PFSK-1 (cell line): ENCODE data around the gene EOLA1.

Experiments
- FOXP2 ChIP-seq: optimal IDR thresholded peaks from 2 replicates; pipeline ENCODE3; 2011; ENCODE audit warnings: borderline replicate concordance, control low read depth, inconsistent platforms; ENCODE audit not compliant: insufficient read depth; ENCODE audit errors: extremely low read length, extremely low read depth
- POLR2AphosphoS5 ChIP-seq: IDR thresholded peaks from 2 replicates; pipeline ENCODE4 v1.6.1; 2012; ENCODE audit warnings: low read depth, mild to moderate bottlenecking, control low read depth, low read length, moderate library complexity
- REST ChIP-seq, 2 experiments: IDR thresholded peaks; 2 replicates each; pipeline versions ENCODE4 v1.6.1 to v1.8.0; 2011 to 2012; ENCODE audit warnings: low read depth in 2 of 2, low read length in 2 of 2, control low read depth in 1 of 2, inconsistent platforms in 1 of 2, mild to moderate bottlenecking in 1 of 2, moderate library complexity in 1 of 2; ENCODE audit not compliant: insufficient read depth in 1 of 2
- SIN3A ChIP-seq: IDR thresholded peaks from 2 replicates; pipeline ENCODE4 v1.6.1; 2012; ENCODE audit warnings: mild to moderate bottlenecking, low read length, moderate library complexity, borderline replicate concordance; ENCODE audit not compliant: insufficient read depth
- TAF1 ChIP-seq: IDR thresholded peaks from 2 replicates; pipeline ENCODE4 v1.6.1; 2012; ENCODE audit warnings: low read length, control low read depth, borderline replicate concordance; ENCODE audit not compliant: insufficient read depth

The EOLA1 gene

DNA sequence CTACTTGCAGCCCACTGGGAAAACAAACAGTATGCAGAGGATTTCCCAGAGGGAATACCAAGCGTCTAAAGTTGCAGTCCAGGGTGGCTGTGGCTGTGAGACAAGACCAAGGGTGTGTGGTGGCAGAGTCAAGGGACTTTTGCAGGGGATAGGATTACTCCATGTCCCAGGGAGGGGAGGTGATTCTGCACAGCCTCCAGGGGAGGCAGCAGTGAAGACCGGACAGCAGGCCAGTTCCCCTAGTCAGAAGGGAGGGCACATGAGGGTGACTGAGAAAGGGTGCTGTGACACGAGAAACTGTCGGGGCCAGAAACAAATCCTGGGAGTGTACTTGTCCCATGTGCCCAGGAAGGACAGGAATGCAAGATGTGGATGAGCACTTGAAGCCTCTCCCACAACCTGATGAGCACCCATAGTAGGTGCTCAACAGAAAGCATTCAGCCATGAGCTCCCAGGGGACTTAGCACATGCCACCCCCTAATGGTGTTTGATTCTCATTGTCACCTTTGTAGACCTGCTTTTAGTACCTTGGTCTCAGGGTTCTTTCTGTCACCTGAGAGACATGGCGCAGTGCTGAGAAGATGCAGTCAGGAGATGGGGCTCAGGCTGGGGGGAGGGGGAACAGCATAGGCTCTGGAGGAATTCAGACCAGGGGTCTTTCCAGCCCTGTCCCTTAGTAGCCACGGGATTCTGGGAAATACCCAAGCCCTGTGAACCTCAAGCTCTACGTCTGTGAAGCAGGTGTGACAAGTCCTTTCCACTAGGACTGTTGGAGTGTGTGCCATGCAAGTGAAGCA is 27.0 kb downstream of the EOLA1 start:
- TF ChIP-seq TAF1 = no peak
- no peak for TF ChIP-seq SIN3A
- TF ChIP-seq REST (IDR thresholded peaks at IDR 0.05; ENCODE audit: insufficient read depth in 1 of 2, low read depth in 2 of 2, low read length in 2 of 2) = no peak
- no peak for TF ChIP-seq POLR2AphosphoS5
- TF ChIP-seq FOXP2 = no peak

DNA sequence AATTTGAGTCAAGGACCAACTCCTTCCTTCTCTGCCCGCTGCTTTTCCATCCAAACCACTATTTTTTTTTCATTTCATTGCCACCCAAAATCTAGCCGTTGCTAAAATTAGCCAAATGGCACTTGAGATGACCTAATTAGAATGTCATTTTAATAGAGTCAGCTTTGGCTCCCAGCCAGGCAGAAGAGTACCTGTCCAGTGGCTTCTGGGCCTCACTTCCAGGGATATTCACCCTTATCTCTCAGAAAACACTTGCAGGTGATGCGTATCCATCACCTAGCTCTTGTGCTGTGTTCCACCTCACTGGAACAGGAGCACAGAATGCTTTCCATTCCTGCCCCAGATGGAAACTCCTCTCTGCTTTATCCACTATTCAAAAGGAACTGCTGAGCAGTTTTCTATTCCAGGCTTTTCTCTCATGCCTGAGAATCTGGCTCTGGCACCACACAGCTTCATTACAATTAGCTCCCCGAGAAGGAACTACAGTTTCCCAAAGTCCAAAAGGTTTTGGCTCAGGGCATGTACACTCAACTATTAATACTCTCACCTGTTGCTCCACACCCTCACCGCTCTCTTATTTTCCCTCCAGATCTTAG is 28.0 kb downstream of the EOLA1 start:
- TF ChIP-seq SIN3A (no peak), POLR2AphosphoS5 (no peak), FOXP2 (no peak), TAF1 (no peak), REST (IDR thresholded peaks at IDR 0.05; ENCODE audit: insufficient read depth in 1 of 2, low read depth in 2 of 2, low read length in 2 of 2) (no peak)

- TF ChIP-seq TAF1 (no peak), REST (IDR thresholded peaks at IDR 0.05; ENCODE audit: insufficient read depth in 1 of 2, low read depth in 2 of 2, low read length in 2 of 2) (no peak), POLR2AphosphoS5 (no peak), FOXP2 (no peak), SIN3A (no peak)
Measured at GRCh38 chrX:149569770-149570169, 29.0 kb downstream of the EOLA1 start.

- TF ChIP-seq SIN3A (no peak), TAF1 (no peak), POLR2AphosphoS5 (no peak), REST (IDR thresholded peaks at IDR 0.05; ENCODE audit: insufficient read depth in 1 of 2, low read depth in 2 of 2, low read length in 2 of 2) (no peak), FOXP2 (no peak)
Measured at GRCh38 chrX:149570668-149571067, 29.9 kb downstream of the EOLA1 start.
